ENCODE data around the gene RIPOR3.
A peak's percentile ranks its signal among the peaks of the same experiment; 100 is the strongest.
"Not testable (repeated sequence)": the region's sequence is repeated elsewhere in the genome, so short reads cannot be mapped to it uniquely, and the experiment has no call there.

The RIPOR3 gene

DNA sequence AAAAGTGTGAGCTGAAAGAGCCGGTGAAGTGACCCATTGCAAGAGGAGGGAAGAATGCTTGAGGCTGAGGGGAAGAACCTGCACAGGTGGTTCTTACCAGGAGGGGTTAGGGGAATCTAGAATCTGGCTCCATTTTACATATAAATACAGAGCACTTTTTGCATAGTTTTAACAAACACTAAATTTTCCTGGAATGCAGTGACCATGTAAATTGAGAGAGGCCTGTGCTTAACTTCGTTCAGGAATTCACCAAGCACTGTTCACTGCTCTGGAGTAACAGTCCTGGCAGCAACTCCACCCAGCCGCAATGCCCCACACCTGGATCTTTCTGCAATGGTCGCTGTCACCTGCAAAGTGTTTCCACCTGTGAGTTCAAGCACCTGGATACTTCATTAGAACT is 13.2 kb upstream of the RIPOR3 start:
- no peak for DNase-seq

DNA sequence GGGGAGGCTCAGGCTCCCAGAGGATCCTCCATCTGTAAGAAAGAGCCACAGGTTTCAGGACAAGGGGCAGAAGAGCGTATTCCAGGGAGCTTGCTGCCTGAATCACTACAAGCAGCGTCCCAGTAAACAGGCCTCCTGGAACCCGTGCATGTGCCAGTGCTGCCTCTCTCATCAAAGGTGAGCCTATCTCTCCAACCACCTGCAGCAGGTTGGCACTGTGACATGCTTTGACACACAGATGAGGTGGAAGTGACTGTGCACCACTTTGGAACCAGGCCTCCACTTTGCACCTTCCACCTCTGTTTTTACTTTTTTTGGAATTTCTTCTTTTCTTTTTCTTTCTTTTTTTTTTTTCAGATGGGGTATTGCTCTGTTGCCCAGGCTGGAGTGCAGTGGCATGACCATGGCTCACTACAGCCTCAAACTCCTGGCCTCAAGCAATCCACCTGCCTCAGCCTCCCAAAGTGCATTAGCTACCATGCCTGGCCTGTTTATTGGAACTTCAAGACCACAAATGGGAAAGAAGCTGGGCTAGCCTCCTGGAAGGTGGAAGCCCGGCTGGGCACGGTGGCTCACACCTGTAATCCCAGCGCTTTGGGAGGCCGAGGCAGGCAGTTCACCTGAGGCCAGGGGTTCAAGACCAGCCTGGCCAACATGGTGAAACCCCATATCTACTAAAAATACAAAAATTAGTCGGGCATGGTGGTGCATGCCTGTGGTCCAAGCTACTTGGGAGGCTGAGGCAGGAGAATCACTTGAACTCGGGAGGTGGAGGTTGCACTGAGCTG is 12.5 kb upstream of the RIPOR3 start:
- DNase-seq, result not testable (repeated sequence)

DNA sequence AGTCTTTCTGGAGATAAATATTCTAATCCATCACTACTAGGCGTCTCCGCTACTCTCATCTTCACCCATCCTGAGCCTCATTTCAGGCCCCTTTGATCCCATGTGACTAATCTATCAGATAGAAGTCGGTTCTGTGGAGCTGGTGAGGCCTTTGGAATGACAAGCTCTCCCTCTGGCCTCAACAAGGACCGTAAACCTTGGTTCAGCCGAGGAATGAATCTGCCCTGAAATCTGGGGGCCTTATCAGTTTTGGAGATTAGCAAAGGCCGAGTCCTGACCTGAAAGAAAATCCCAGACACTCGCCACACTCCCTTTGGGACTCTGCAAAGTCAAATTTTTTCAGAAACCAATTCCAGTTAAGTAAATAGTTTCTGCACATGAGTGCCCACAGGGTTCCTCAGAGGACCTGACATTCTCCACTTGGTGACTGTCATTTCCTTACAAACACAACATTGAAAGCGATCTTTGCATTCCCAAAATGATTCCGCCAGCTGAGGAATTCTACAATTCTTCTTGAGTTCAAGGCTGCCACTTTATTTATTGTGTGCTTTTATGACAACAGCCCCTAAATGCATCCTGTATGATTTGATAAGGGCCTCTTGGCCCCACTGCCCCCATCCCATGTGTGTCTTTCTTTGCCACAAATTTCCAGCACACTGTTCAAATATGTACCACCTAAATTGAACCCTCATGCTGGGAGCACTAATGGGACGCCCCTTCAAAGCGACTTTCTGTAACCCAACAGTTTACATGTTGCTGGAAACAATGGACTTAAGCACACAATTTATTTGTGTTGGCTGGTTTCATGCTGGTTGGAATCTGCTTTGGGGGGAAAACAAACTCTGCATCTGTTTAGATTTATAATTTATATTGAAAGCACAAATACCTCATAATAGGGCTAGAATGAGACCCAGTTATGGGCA is 10.0 kb upstream of the RIPOR3 start:
- no peak for DNase-seq

DNA sequence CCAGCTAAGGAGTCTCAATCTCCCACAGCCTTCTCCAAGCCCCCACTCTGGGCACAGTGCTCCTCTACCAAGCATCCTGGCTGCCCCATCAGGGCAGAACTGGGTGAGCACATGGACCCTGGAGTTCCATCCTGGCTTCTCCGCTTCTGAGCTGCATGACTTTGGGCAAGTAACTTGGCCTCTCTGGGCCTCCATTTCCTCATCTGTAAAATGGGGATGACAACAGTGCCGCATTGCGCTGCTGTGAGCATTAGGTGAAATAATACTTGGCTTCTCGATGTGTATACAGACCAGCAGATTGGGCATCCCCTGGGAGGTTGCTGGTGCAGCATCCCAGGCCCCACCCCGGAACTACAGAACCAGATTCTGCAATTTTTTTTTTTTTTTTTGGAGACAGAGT is 8.3 kb upstream of the RIPOR3 start:
- no peak for DNase-seq

DNA sequence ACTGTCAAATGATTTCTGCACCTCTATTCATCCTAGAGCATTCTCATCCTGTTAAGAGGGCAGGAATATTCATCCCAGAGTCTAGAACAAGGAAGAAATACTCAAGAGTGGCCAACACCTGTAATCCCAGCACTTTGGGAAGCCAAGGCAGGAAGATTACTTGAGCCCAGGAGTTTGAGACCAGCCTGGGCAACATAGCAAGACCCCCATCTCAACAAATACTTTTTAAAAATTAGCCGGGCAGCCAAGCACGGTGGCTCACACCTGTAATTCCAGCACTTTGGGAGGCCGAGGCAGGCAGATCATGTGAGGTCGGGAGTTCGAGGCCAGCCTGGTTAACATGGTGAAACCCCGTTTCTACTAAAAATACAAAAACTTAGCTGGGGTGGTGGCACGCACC is 6.9 kb upstream of the RIPOR3 start:
- not testable (repeated sequence) for DNase-seq

DNA sequence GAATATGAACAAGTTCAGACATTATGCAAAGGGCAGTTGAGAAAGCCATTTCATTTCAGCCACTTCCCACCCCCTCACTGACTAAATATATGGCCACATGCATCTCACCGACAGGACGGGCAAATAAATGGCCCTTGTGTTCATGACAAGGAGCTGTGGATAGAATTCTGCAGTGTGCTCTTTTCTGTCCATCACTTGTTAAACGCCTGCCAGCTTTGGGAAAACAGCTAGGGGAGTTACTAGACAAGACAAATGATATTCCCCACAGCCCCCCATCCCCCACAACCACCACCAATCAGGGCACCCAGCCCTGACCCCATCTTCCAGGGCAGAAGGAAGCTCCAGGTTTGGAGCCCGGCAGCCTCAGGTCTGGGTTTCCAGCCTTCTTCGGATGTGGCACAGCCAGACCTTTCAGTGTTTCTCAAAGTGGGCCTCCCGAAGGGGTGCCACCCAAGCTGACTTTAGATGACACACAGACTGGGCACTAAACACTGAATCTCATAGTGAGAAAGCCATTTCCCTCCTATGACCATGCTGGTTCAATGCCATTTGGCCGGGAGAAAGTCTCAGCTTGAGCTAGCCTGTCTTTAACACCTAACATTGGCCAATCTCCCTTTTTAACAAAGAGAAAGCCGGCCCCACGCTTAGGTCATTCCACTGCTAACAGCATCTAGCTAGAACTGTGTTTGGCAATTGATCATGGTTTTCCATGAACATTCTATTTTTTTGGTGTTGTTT is 4.0 kb upstream of the RIPOR3 start:
- peak in 7 of 14 donors; percentile 4 to 57 (median 37) for DNase-seq

DNA sequence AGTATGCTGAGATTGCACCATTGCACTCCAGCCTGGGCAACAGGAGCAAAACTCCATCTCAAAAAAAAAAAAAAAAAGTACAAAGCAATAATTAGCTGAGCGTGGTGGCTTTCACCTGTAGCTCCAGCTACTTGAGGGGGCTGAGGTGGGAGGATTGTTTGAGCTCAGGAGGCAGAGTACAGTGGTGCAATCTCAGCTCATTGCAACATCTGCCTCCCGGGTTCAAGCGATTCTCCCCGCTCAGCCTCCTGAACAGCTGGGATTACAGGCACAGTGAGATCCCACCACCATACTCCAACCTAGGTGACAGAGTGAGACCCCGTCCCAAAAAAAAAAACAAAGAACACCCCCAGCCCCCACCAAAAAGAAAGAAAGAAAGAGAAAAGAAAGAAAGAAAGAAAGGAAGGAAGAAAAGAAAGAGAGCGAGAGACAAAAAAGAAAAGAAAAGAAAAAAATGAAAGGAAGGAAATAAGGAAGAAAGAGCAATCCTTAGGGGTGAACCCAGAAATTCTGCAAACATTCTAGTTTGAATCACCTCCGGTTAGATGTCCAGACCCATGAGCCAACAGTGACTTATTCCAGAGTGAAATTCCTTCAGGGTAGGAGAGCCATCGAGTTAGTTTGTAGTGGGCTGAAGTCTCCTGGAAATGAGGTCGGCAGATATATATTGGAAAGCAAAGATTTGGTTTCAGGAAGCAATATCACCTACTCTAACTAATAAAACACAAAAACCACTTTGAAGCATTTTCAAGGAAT is 3.2 kb upstream of the RIPOR3 start:
- no peak for DNase-seq

DNA sequence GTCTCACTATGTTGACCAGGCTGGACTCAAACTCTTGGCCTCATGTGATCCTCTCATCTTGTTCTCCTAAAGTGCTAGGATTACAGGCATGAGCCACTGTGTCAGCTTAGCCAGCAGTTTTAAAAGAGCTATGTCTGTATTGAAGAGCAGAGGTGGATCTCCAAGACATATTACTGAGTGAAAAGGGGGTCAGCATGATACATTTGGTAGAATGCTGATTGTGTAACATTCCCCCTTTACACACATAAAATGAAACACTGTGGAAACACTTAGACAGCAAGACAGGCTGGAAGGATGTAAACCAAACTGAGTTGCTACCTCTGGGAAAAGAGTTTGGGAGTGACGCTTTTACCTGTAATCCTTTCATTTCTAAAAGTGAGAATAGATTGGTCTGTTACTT is 1.7 kb upstream of the RIPOR3 start:
- no peak for DNase-seq

DNA sequence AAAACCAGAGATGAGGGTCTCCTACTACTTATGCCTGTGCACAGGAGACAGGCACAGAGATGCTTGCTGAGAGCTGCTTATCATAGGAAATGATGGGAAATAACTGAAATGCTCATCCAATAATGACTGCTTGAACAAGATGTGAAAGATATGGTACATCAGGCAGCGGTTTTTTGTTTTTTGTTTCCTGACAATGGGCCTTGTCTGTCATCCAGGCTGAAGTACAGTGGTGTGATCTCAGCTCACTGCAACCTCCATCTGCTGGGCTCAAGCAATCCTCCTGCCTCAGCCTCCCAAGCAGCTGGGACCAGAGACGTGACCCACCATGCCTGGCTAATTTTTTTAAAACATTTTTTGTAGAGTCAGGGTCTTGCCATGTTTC is 1.2 kb upstream of the RIPOR3 start:
- peak in 1 of 14 donors; percentile 5 for DNase-seq

DNA sequence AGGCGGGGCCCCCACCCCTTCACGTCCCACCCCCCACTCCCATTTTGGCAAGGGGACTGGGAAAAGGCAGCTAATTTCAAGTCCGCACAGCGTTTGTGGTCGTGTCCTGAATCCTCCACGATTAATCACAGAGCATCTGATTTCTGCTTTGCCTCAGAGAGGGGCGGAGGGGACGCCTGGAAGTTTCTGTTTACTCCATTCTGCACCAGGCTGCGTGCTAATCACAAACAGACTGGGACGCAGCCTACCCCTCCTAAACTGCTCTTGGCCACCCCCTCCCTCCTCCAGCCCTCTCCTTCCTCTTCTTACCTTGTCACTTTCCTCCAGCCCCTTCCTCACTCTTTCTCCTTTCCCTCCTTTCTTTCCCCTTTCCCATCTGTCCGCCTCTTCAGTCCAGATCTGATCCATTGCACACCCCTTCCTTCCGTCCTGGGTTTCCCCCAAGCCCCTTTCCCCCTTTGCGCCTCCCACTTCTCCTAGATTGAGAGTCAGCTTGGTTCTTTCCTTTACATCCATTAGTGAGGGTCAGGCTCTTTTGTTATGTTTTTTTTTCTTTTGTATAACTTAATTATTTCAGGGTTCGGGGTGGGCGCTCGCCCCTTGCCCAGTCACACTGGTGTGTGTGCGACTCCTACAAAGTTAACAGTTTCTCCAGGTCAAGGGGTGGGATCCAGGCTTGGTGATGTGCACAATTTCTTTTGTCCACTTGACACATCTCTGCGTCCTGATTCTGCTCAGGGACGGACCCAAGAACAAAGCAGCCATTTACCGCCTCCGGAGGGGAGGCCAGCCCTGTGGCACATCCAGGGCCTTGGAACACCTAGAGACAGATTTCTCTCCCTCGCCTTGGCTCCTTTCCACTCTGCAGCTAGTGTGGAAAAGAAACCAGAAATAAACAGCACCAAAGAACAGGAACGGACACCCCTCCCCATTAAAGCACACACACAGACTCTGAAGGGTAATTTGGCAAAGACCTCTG is 520 bp upstream of the RIPOR3 start:
- DNase-seq, result peak in 4 of 14 donors; percentile 1 to 51 (median 21)

DNA sequence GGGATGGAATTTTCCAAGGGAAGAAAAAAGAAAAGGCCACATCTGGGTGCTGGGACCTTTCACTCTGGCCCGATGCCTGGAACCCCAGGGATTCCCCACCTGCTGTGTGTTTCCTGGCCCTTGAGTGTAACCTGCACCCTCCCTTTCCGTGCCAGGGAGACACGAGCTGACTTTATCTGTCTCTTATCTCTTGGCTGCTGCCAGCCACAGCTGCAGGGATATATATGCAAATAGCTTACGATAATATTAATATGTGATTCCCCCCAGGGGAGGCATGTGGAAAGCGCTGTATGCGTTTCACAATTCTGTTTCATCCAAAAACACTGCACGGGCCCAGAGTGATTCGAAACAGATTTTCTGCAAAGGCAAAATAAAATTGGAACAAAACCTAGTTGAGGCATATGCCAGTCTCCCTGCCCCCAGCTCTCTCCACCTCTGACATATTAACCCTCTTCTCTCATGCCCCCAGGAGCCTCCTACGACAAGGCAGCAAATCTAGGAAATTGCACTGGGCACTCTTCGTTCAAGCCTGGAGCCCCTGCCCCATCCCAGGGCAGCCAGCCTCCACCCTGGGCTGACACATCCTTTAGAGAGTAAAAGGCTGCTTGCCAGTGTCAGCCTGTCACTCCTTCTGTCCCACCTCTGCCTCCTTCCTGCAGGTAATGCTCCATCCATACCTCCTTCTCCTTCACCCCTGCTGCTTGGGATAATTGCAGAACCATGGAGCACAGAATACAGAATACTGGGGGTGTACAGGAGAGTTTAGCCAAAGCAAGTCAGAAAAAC is 1.3 kb downstream of the RIPOR3 start:
- DNase-seq, result no peak

DNA sequence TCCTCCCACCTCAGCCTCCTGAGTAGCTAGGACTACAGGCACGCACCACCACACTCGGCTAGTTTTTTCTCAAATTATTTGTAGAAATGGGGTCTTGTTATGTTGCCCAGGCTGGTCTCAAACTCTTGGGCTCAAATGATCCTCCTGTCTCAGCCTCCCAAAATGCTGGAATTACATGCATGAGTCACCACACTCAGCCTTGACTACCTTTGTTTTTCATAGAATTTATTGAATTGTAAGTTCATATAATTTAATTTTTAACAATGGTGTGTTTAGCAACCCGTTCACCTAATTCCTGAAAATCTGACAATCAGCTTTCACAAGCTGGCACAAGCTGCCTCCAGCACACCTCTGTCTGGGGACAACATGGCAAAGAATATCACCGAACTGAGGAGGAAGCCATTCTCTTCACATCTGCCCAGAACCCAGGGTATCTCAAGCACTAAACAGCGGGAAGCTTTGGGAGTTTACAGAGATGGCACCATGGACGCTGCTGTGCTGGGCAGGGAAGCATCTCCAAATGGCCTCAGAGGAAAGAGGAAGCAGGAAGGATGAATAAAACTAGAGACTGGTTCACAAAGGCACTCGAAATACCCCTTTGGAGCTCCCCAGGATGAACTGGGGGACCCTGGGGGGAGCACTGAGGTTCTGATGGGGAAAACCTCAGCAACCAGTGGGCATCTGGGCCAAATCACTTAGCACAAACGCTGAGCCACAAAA is 2.9 kb downstream of the RIPOR3 start:
- no peak for DNase-seq

DNA sequence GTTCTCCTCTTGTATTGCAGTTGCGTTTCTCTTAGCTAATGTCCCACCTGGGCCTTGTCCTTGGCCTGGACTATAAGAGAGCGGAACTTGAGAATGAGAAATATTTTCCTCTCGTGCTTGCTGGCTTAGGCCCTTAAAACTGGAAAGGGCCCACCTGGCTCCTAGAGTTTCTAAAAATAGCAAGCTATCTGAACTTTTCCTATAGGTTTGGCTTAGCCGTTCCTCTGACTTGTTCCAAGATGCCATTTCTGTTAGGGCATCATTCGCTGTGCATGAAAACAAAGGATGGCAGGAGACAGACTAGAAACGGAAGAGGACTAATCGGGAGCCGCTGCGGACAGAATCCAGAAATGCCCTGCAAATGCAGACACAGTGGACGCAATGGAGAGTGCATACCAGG is 4.5 kb downstream of the RIPOR3 start:
- no peak for DNase-seq

DNA sequence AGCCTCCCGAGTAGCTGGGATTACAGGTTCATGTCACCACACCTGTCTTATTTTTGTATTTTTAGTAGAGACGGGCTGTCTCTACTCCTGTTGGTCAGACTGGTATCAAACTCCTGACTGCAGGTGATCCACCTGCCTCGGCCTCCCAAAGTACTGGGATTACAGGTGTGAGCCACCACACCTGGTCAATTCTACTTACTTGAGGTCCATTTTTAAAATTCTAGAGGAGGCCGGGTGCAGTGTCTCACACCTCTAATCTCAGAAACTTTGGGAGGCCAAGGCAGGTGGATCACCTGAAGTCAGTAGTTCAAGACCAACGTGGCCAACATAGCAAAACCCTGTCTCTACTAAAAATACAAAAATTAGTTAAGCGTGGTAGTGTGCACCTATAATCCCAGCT is 7.8 kb downstream of the RIPOR3 start:
- no peak for DNase-seq

DNA sequence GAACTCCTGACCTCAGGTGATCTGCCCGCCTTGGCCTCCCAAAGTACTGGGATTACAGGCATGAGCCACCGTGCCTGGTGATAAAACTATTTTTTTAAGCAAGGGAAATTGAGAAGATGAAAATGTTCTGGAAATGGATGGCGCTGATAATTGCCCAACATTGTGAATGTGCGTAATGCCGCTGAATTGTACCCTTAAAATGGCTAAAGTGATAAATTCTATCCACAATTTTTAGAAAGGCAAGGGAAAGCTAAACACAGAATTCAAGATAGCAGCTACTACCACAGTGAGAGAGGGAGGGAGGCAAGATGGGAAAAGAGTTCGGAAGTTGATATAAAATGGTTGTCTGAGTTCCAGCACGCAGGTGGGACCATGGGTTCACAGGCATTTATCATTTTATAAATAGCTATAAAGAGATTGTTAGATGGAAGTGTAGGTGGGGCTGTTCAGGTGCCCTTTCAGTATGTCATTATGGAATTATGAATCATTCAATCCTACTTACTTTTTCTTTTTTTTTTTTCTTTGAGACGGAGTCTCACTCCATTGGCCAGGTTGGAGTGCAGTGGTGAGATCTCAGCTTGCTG is 8.3 kb downstream of the RIPOR3 start:
- no peak for DNase-seq

DNA sequence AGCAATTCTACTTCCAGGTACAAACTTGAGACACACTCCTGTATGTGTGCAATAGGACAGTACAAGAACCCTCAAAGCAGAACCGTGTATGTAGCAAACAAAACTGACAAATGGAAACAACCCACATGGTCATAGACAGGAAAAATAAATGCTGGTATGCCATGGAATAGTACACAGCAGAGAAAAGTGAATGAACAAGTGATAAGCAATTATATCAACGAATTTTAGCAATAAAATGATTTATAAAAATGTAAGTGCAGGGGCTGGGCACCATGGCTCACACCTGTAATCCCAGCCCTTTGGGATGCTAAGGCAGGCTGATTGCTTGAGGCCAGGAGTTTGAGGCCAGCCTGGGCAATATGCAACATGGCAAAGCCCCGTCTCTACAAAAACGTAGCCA is 9.3 kb downstream of the RIPOR3 start:
- no peak for DNase-seq

DNA sequence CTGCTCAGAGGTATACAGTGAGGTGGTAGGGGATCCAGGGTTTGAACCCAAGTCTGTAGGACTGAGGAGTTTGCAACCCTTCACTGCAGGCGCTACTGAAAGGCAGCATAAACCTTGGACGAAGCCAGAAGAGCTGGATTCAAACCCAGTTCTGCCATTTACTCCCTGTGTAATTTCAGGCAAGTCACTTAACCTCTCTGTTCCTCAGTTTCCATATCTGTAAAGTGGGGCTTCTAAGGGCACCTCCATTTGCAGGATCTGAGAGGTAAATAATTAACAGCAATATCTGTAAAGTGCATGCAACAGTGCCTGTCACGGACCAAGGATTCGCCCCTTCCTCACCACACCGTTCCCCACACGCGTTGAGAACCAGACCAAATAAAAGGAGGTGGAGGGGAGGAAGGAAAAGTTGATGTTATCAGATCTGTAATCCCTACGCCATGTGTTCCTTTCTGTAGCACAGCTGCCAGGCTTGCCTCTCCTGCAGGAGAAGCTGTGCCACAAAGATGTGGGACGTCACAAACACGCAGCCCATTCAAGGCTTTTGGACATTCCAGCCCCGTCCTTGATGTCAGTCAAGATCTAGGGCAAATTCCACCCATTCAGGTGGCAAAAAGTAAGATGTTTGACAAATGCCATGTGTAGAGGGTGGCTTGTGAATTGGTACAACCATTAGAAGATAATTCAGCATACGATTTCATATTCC is 9.8 kb downstream of the RIPOR3 start:
- no peak for DNase-seq

Measured in C1 segment of cervical spinal cord (tissue), 14 donors.